Breast epithelium (tissue), 4 donors: ENCODE data around the gene SAP30BP. TPM values are rescaled to one million over a fixed set of nuclear protein-coding genes. Genes with fewer than 3 reads are reported as not detected.

Experiments used
- DNase-seq, 2 donors: peaks; one replicate each; pipeline ENCODE4 v3.0.0-alpha.2; 2019; ENCODE audit warnings: low spot score in 2 of 2
- H3K27ac ChIP-seq, 2 donors: fragments of 200-600 bp; sonication (generic) in 1 of 2; one replicate each; pipeline ENCODE4 v1.5.1; 2016 to 2019; ENCODE audit warnings: mild to moderate bottlenecking in 1 of 2
- H3K27me3 ChIP-seq, 2 donors: fragments of 200-600 bp; sonication (generic) in 1 of 2; one replicate each; pipeline versions ENCODE4 v1.5.1 to v1.6.0; 2017 to 2019; ENCODE audit warnings: control low read depth in 1 of 2, mild to moderate bottlenecking in 1 of 2
- H3K36me3 ChIP-seq: fragments of 200-600 bp; one replicate; pipeline ENCODE4 v1.5.1; 2019
- H3K4me1 ChIP-seq, 2 donors: fragments of 200-600 bp; sonication (generic); one replicate each; pipeline ENCODE4 v1.5.1; 2016 to 2019; ENCODE audit warnings: control low read depth in 1 of 2
- H3K4me3 ChIP-seq, 3 donors: fragments of 200-600 bp; sonication (generic); 1 replicate in 2 of 3; 2 replicates in 1 of 3; pipeline ENCODE4 v1.5.1; 2016 to 2019; ENCODE audit warnings: mild to moderate bottlenecking in 3 of 3, moderate library complexity in 2 of 3
- H3K9me3 ChIP-seq, 2 donors: fragments of 200-600 bp; sonication (generic) in 1 of 2; one replicate each; pipeline ENCODE4 v1.5.1; 2016 to 2019; ENCODE audit warnings: control low read depth in 1 of 2
- POLR2A ChIP-seq: fragments of 450-650 bp; IDR thresholded peaks from one replicate; pipeline ENCODE4 v1.6.1; 2016; ENCODE audit warnings: antibody characterized with exemption, mild to moderate bottlenecking, moderate library complexity
- POLR2AphosphoS5 ChIP-seq, 3 donors: sonication (generic); formaldehyde crosslinking; IDR thresholded peaks; one replicate each; pipeline ENCODE4 v1.6.1; 2017; ENCODE audit warnings: antibody characterized with exemption in 3 of 3
- intact Hi-C: fragments of 100-400 bp; cut with DNase I; formaldehyde crosslinking; loops from one replicate; pipeline ENCODE4 v1.15.1; 2023; ENCODE audit warnings: low total_unique reads
- total RNA-seq, 3 donors: library from RNA; depleted of rRNA; stranded (reverse); fragments of >200 nt; gene quantifications; one replicate each; pipeline ENCODE4 v1.1.0, GENCODE V29; 2016
- TF ChIP-seq, protein P1 (sequence below), 3 donors: fragments of 450-650 bp; IDR thresholded peaks; one replicate each; pipeline ENCODE4 v1.5.1; 2016 to 2017; ENCODE audit warnings: antibody characterized with exemption in 3 of 3, mild to moderate bottlenecking in 3 of 3, moderate library complexity in 3 of 3

SAP30BP gene
- total RNA-seq, 3 donors from 2014 or later, result 68.3 to 89.5 (median 86.1) TPM

DNA sequence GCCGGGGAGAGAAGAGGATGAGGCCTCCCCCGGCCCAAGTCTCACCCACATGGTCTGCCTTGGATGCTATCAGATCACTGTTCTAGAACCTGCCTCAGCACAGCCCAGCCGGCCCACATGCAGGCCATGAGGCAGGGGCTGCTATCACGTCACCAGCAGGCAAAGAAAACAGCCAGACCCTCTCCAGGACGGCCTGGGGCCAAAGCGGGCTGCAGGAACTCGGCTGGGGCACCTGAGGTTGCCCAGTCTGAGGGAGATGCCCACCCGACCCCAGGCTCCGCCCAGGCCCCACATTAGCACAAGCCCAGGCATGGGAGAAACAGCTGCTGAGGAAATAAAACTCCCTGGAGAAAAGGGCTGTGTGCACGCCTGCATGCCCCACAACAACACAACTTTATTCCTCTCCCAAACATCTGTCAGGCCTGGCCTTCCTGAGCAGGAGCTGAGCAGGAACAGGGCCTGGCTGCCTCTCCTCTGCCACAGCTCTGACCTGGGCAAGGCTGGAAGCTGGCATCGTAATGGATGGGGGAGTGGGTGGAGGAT, 40.6 kb upstream of the SAP30BP start:
- Histone ChIP-seq H3K9me3 (no peaks in the 10 kb centered on the region), H3K4me1 (no peaks in the 10 kb centered on the region), H3K4me3 (no peak overlapping the region), H3K27me3 (no peaks in the 10 kb centered on the region), H3K27ac (no peak overlapping the region), H3K36me3 (peaks cover 11% of the 10 kb centered on the region)
- DNase-seq, result no peak
- intact Hi-C loops, result no loop called here
- TF ChIP-seq POLR2AphosphoS5 (IDR thresholded peaks at IDR 0.05), result no peak
- no peak for TF ChIP-seq POLR2A
- TF ChIP-seq, protein P1, sequence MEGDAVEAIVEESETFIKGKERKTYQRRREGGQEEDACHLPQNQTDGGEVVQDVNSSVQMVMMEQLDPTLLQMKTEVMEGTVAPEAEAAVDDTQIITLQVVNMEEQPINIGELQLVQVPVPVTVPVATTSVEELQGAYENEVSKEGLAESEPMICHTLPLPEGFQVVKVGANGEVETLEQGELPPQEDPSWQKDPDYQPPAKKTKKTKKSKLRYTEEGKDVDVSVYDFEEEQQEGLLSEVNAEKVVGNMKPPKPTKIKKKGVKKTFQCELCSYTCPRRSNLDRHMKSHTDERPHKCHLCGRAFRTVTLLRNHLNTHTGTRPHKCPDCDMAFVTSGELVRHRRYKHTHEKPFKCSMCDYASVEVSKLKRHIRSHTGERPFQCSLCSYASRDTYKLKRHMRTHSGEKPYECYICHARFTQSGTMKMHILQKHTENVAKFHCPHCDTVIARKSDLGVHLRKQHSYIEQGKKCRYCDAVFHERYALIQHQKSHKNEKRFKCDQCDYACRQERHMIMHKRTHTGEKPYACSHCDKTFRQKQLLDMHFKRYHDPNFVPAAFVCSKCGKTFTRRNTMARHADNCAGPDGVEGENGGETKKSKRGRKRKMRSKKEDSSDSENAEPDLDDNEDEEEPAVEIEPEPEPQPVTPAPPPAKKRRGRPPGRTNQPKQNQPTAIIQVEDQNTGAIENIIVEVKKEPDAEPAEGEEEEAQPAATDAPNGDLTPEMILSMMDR (IDR thresholded peaks at IDR 0.05), result no peak

DNA sequence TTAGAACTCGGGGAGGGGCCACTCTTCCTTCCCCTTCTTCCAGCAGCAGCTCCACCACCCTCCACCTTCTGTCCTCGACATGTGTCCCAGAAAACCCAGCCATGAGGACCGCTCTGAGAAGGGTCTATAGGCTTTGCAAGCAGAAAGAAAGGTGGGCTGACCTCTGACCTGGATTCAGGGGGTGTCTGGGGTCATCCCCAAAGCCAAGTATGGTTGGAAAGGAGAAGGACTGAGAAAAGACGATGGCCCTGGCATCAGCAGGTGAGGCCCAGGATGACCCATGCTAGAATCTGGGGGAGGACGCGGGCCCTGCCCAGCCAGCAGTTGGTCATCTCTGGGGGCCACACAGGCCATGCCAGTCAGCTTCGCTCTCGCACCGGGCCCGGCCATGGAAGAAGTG, 40.0 kb upstream of the SAP30BP start:
- intact Hi-C loops, result no loop called here
- Histone ChIP-seq H3K9me3 (no peaks in the 10 kb centered on the region), H3K36me3 (peaks cover 11% of the 10 kb centered on the region), H3K4me3 (no peak overlapping the region), H3K4me1 (no peaks in the 10 kb centered on the region), H3K27ac (no peak overlapping the region), H3K27me3 (no peaks in the 10 kb centered on the region)
- no peak for DNase-seq
- TF ChIP-seq POLR2AphosphoS5 (IDR thresholded peaks at IDR 0.05) (no peak), POLR2A (no peak)
- TF ChIP-seq, protein P1 (IDR thresholded peaks at IDR 0.05), result no peak

DNA sequence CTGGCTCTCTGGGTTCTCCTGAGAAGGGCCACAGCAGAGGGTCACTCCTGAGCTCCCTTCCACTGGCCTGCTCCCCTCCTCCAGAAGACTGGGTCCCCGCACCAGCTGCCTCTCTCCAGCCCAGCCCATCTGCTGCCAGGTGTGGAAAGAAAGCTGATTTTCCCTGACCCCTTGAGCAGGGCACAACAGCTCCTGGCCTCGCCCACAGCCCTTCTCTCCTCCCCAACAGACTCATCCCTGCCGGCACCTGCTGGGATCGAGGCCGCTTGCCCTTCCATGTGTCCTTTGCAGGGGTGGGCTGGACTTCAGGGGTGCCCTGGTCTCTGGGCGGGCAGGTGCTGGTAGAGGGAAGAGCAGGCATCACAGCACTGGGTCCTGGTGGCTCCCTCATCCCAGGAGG, 38.7 kb upstream of the SAP30BP start:
- intact Hi-C loops, result no loop called here
- Histone ChIP-seq H3K4me3 (no peak overlapping the region), H3K9me3 (no peaks in the 10 kb centered on the region), H3K36me3 (peaks cover 11% of the 10 kb centered on the region), H3K27ac (no peak overlapping the region), H3K27me3 (no peaks in the 10 kb centered on the region), H3K4me1 (peaks cover 4 to 7% of the 10 kb centered on the region in 2 donors)
- TF ChIP-seq POLR2A (no peak), POLR2AphosphoS5 (IDR thresholded peaks at IDR 0.05) (no peak)
- TF ChIP-seq, protein P1 (IDR thresholded peaks at IDR 0.05), result no peak
- no peak for DNase-seq

DNA sequence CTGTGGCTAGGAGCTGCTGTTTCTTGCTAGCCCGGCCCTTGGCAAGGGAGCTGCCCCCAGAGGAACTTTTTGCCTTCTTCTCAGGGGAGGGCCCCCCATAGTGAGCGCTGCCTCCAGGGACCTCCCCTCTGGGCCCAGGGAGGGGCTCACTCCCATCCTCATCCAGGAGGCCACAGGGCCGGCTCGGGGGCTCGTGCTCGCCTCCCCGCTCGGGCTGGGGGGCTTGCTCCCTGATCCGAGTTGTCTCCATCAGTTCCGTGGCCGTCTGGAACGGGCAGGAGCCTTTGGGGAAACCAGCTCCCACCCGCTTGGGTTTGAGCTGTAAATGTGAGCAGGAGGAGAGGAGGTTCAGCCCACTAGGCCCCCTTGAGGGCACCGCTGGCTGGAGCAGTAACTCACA, 38.0 kb upstream of the SAP30BP start:
- H3K4me3 ChIP-seq, result no peak overlapping the region
- peaks cover 11 to 13% of the 10 kb centered on the region in 2 donors for H3K4me1 ChIP-seq
- intact Hi-C loops, result no loop called here
- H3K27me3 ChIP-seq, result no peaks in the 10 kb centered on the region
- H3K27ac ChIP-seq, result no peak overlapping the region
- TF ChIP-seq POLR2A (no peak), POLR2AphosphoS5 (IDR thresholded peaks at IDR 0.05) (no peak)
- TF ChIP-seq, protein P1 (IDR thresholded peaks at IDR 0.05), result no peak
- no peak for DNase-seq
- H3K36me3 ChIP-seq, result peaks cover 11% of the 10 kb centered on the region
- no peaks in the 10 kb centered on the region for H3K9me3 ChIP-seq

DNA sequence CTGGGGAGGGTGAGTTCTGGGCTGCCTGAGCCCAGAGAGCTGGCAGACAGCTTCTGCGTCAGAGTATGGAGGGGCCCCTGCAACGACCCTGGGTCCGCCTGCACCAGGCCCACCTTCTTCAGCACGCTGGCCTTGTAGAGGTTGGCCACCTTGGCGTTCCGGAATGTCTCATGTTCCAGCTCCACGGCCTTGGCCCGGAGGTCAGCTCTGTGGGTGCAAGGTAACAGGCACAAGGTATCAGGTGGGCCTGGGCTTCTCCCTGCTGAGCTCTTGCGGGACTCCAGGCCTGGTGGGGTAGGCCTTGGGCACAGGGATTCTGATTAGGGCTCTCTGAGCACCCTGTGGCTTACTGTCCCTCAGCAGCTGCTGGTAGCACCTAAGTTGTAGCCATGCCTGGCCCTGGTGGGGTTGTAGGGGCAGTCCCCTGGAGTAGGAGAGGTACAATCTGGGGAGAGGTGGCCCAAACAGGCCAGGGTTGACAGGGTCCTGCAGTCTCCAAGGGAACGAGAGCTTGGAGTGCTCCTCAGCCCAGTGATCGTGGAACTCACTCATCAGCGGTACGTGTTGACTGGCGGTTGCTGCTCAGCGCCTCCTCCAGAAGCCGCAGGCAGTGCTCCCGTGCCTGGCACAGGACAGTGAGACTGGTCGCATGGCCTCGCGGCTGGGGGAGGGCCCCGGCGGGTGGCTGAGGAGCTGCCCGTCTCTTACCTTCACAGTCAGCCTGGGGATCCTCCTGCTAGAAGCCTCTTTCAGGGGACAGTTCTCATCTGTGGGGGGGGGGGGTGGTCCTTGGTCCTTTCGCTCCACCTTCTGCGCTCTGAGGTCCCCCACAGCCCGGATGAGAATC, 36.8 kb upstream of the SAP30BP start:
- Histone ChIP-seq H3K36me3 (peaks cover 11% of the 10 kb centered on the region), H3K27ac (no peak overlapping the region), H3K4me3 (no peak overlapping the region), H3K9me3 (no peaks in the 10 kb centered on the region), H3K4me1 (peaks cover 13 to 15% of the 10 kb centered on the region in 2 donors), H3K27me3 (no peaks in the 10 kb centered on the region)
- TF ChIP-seq POLR2AphosphoS5 (IDR thresholded peaks at IDR 0.05), result no peak
- TF ChIP-seq, protein P1 (IDR thresholded peaks at IDR 0.05), result no peak
- no peak for TF ChIP-seq POLR2A
- intact Hi-C loops, result no loop called here
- DNase-seq, result no peak
